Measurements from ENCODE around the gene ITCH.

The ITCH gene

GRCh38 chr20:34532756-34533155 is 169.7 kb downstream of the ITCH start:
- Histone ChIP-seq H3K36me3 (ENCODE audit: control insufficient read depth, insufficient read depth, low read length) (peaks cover 67% of the 10 kb centered on the region), H3K27me3 (replicated peaks; ENCODE audit: control insufficient read depth, insufficient read depth, low read length, poor library complexity, severe bottlenecking) (no peaks in the 10 kb centered on the region), H3K27ac (ENCODE audit: insufficient read depth, low read length, poor library complexity, severe bottlenecking) (no peak overlapping the region), H3K9me3 (ENCODE audit: control insufficient read depth, low read length) (no peaks in the 10 kb centered on the region), H3K4me3 (ENCODE audit: insufficient read depth, low read depth, low read length, poor library complexity, severe bottlenecking) (no peak overlapping the region), H3K4me1 (ENCODE audit: control insufficient read depth, insufficient read depth, low read length, poor library complexity, severe bottlenecking) (no peaks in the 10 kb centered on the region)
- no peak for DNase-seq

GRCh38 chr20:34534391-34535165 is 171.5 kb downstream of the ITCH start:
- no peaks in the 10 kb centered on the region for H3K4me1 ChIP-seq (ENCODE audit: control insufficient read depth, insufficient read depth, low read length, poor library complexity, severe bottlenecking)
- H3K9me3 ChIP-seq (ENCODE audit: control insufficient read depth, low read length): no peaks in the 10 kb centered on the region
- peaks cover 60% of the 10 kb centered on the region for H3K36me3 ChIP-seq (ENCODE audit: control insufficient read depth, insufficient read depth, low read length)
- H3K27ac ChIP-seq (ENCODE audit: insufficient read depth, low read length, poor library complexity, severe bottlenecking): no peak overlapping the region
- no peak for DNase-seq
- H3K4me3 ChIP-seq (ENCODE audit: insufficient read depth, low read depth, low read length, poor library complexity, severe bottlenecking): no peak overlapping the region
- no peaks in the 10 kb centered on the region for H3K27me3 ChIP-seq (replicated peaks; ENCODE audit: control insufficient read depth, insufficient read depth, low read length, poor library complexity, severe bottlenecking)

GRCh38 chr20:34535301-34535840 is 172.3 kb downstream of the ITCH start:
- H3K36me3 ChIP-seq (ENCODE audit: control insufficient read depth, insufficient read depth, low read length): peaks cover 53% of the 10 kb centered on the region
- no peak overlapping the region for H3K27ac ChIP-seq (ENCODE audit: insufficient read depth, low read length, poor library complexity, severe bottlenecking)
- H3K4me3 ChIP-seq (ENCODE audit: insufficient read depth, low read depth, low read length, poor library complexity, severe bottlenecking): no peak overlapping the region
- no peaks in the 10 kb centered on the region for H3K4me1 ChIP-seq (ENCODE audit: control insufficient read depth, insufficient read depth, low read length, poor library complexity, severe bottlenecking)
- no peaks in the 10 kb centered on the region for H3K9me3 ChIP-seq (ENCODE audit: control insufficient read depth, low read length)
- no peaks in the 10 kb centered on the region for H3K27me3 ChIP-seq (replicated peaks; ENCODE audit: control insufficient read depth, insufficient read depth, low read length, poor library complexity, severe bottlenecking)
- DNase-seq: no peak

- no peak overlapping the region for H3K27ac ChIP-seq (ENCODE audit: insufficient read depth, low read length, poor library complexity, severe bottlenecking)
- peaks cover 52% of the 10 kb centered on the region for H3K36me3 ChIP-seq (ENCODE audit: control insufficient read depth, insufficient read depth, low read length)
- H3K9me3 ChIP-seq (ENCODE audit: control insufficient read depth, low read length): no peaks in the 10 kb centered on the region
- no peak overlapping the region for H3K4me3 ChIP-seq (ENCODE audit: insufficient read depth, low read depth, low read length, poor library complexity, severe bottlenecking)
- DNase-seq: no peak
- peaks cover 1% of the 10 kb centered on the region for H3K4me1 ChIP-seq (ENCODE audit: control insufficient read depth, insufficient read depth, low read length, poor library complexity, severe bottlenecking)
- H3K27me3 ChIP-seq (replicated peaks; ENCODE audit: control insufficient read depth, insufficient read depth, low read length, poor library complexity, severe bottlenecking): no peaks in the 10 kb centered on the region
Observed at GRCh38 chr20:34535857-34536256, 172.8 kb downstream of the ITCH start.

GRCh38 chr20:34536798-34537394 is 173.8 kb downstream of the ITCH start:
- no peaks in the 10 kb centered on the region for H3K27me3 ChIP-seq (replicated peaks; ENCODE audit: control insufficient read depth, insufficient read depth, low read length, poor library complexity, severe bottlenecking)
- H3K4me1 ChIP-seq (ENCODE audit: control insufficient read depth, insufficient read depth, low read length, poor library complexity, severe bottlenecking): peaks cover 12% of the 10 kb centered on the region
- no peak overlapping the region for H3K27ac ChIP-seq (ENCODE audit: insufficient read depth, low read length, poor library complexity, severe bottlenecking)
- no peak overlapping the region for H3K4me3 ChIP-seq (ENCODE audit: insufficient read depth, low read depth, low read length, poor library complexity, severe bottlenecking)
- H3K9me3 ChIP-seq (ENCODE audit: control insufficient read depth, low read length): no peaks in the 10 kb centered on the region
- peak in 1 of 3 donors; percentile 30 for DNase-seq
- H3K36me3 ChIP-seq (ENCODE audit: control insufficient read depth, insufficient read depth, low read length): peaks cover 54% of the 10 kb centered on the region

GRCh38 chr20:34537651-34538050 is 174.6 kb downstream of the ITCH start:
- no peak for DNase-seq
- Histone ChIP-seq H3K27me3 (replicated peaks; ENCODE audit: control insufficient read depth, insufficient read depth, low read length, poor library complexity, severe bottlenecking) (no peaks in the 10 kb centered on the region), H3K4me3 (ENCODE audit: insufficient read depth, low read depth, low read length, poor library complexity, severe bottlenecking) (no peak overlapping the region), H3K4me1 (ENCODE audit: control insufficient read depth, insufficient read depth, low read length, poor library complexity, severe bottlenecking) (peaks cover 15% of the 10 kb centered on the region), H3K36me3 (ENCODE audit: control insufficient read depth, insufficient read depth, low read length) (peaks cover 46% of the 10 kb centered on the region), H3K9me3 (ENCODE audit: control insufficient read depth, low read length) (no peaks in the 10 kb centered on the region), H3K27ac (ENCODE audit: insufficient read depth, low read length, poor library complexity, severe bottlenecking) (no peak overlapping the region)

GRCh38 chr20:34538671-34539123 is 175.6 kb downstream of the ITCH start:
- H3K27ac ChIP-seq (ENCODE audit: insufficient read depth, low read length, poor library complexity, severe bottlenecking): no peak overlapping the region

GRCh38 chr20:34539756-34540155 is 176.7 kb downstream of the ITCH start:
- no peak for DNase-seq
- Histone ChIP-seq H3K4me1 (ENCODE audit: control insufficient read depth, insufficient read depth, low read length, poor library complexity, severe bottlenecking) (peaks cover 21% of the 10 kb centered on the region), H3K27me3 (replicated peaks; ENCODE audit: control insufficient read depth, insufficient read depth, low read length, poor library complexity, severe bottlenecking) (no peaks in the 10 kb centered on the region), H3K9me3 (ENCODE audit: control insufficient read depth, low read length) (no peaks in the 10 kb centered on the region), H3K4me3 (ENCODE audit: insufficient read depth, low read depth, low read length, poor library complexity, severe bottlenecking) (no peak overlapping the region), H3K27ac (ENCODE audit: insufficient read depth, low read length, poor library complexity, severe bottlenecking) (no peak overlapping the region), H3K36me3 (ENCODE audit: control insufficient read depth, insufficient read depth, low read length) (peaks cover 33% of the 10 kb centered on the region)

More at GRCh38 chr20:34538671-34539123, 175.6 kb downstream of the ITCH start:
- H3K27me3 ChIP-seq (replicated peaks; ENCODE audit: control insufficient read depth, insufficient read depth, low read length, poor library complexity, severe bottlenecking): no peaks in the 10 kb centered on the region
- H3K9me3 ChIP-seq (ENCODE audit: control insufficient read depth, low read length): no peaks in the 10 kb centered on the region
- peaks cover 15% of the 10 kb centered on the region for H3K4me1 ChIP-seq (ENCODE audit: control insufficient read depth, insufficient read depth, low read length, poor library complexity, severe bottlenecking)
- no peak overlapping the region for H3K4me3 ChIP-seq (ENCODE audit: insufficient read depth, low read depth, low read length, poor library complexity, severe bottlenecking)
- peaks cover 38% of the 10 kb centered on the region for H3K36me3 ChIP-seq (ENCODE audit: control insufficient read depth, insufficient read depth, low read length)
- DNase-seq: peak in 1 of 3 donors; percentile 33

- H3K4me3 ChIP-seq (ENCODE audit: insufficient read depth, low read depth, low read length, poor library complexity, severe bottlenecking): no peak overlapping the region
- H3K9me3 ChIP-seq (ENCODE audit: control insufficient read depth, low read length): no peaks in the 10 kb centered on the region
- H3K4me1 ChIP-seq (ENCODE audit: control insufficient read depth, insufficient read depth, low read length, poor library complexity, severe bottlenecking): peaks cover 22% of the 10 kb centered on the region
- H3K36me3 ChIP-seq (ENCODE audit: control insufficient read depth, insufficient read depth, low read length): peaks cover 23% of the 10 kb centered on the region
- peak overlapping the region; percentile 69 for H3K27ac ChIP-seq (ENCODE audit: insufficient read depth, low read length, poor library complexity, severe bottlenecking)
- H3K27me3 ChIP-seq (replicated peaks; ENCODE audit: control insufficient read depth, insufficient read depth, low read length, poor library complexity, severe bottlenecking): no peaks in the 10 kb centered on the region
- DNase-seq: no peak
Observed at GRCh38 chr20:34540596-34541263, 177.7 kb downstream of the ITCH start.

Data from effector memory CD4-positive, alpha-beta T cell (primary cell).